A549 treated with DMSO at 1 μM for 4 hours (cell line): Measurements from ENCODE around the gene OTOP1. TPM values are rescaled to one million over a fixed set of nuclear protein-coding genes. Genes with fewer than 3 reads are reported as not detected.

Experiments
- total RNA-seq: library from RNA; stranded (reverse); fragments of 200-300 nt; extraction: Qiagen RNA extraction; gene quantifications from 5 replicates; pipeline ENCODE4 v1.2.3, GENCODE V29; 2022; ENCODE audit warnings: low read depth

OTOP1 gene, protein sequence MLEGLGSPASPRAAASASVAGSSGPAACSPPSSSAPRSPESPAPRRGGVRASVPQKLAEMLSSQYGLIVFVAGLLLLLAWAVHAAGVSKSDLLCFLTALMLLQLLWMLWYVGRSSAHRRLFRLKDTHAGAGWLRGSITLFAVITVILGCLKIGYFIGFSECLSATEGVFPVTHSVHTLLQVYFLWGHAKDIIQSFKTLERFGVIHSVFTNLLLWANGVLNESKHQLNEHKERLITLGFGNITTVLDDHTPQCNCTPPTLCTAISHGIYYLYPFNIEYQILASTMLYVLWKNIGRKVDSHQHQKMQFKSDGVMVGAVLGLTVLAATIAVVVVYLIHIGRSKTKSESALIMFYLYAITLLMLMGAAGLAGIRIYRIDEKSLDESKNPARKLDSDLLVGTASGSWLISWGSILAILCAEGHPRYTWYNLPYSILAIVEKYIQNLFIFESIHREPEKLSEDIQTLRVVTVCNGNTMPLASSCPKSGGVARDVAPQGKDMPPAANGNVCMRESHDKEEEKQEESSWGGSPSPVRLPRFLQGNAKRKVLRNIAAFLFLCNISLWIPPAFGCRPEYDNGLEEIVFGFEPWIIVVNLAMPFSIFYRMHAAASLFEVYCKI
- not detected in 5 replicates for total RNA-seq

DNA sequence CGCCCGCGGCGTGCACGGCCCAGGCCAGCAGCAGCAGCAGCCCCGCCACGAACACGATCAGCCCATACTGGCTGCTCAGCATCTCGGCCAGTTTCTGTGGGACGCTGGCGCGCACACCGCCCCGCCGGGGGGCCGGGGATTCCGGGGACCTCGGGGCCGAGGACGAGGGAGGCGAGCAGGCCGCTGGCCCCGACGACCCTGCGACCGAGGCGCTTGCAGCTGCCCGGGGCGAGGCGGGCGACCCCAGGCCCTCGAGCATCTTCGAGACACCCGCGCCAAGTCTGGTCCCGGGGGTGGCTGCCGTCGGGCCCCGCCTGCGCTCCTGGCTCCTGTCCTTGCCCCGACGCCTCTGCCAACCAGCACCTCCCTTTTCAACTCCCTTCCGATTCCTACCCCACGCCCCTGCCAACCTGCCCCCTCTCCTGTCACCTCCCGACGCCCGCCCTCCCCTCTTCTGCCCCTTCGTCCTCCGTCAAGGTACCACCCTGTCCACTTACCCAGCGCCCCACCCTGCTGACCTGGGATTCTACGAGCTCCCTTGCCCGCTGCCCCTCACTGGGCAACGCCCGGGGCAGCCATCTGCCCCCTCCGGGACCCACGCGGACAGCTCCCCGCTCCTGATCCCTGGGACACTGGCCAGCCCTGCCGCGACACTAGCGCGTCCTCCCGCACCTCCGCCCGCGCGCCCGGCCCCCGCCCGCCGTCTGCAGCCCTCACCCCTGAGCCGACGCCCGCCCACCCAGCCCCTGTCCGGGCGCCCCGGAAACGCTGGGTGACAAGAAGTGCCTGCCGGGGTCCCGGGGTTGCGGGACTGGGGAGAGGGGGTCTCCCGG, at the start of gene OTOP1:
Gene OTOP1, minus strand, starts transcription at position 324 of the 833 bp plus-strand sequence. Its CDS starts 65 bp downstream, at position 259.

DNA sequence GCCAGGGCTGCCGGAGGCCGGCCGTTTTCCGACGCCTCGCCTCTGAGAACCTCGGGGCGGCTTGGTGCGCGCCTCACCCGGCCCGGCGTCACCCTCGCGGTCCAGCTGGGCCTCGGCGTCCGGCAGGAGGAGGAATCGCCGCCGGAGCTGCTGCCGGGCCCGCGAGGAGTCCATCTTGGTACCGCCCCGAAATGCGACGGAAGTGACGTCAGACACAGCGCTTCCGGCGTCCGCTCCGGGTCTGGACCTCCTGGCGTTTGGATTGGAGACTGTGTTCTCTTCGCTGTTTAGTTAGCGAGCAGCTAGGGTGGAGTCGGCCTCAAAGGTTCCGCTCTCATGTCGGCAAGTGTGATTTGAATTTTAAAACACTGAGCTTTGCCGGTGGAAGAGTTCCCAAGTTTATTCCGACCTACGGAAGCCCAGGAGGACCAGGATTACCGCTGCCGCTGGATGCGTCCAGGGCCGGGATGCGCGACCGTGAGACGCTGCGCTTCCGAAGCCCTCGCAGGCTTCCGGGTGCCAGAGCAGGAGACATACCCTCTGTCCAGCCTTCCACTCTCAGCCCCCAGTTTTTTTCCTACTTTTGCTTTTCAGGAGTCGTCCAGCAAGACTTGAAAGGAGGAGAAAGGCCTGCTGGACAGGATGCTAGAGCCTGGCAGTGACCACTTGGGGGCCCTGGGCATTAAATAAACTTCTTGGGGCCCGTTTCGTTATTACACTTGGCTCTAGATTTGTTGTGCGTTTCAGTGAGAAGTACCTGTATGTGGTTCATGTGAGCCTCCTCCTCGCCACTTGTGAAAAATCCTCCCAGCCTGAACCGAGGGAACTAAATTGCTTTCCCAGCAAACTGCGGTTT, 21.5 kb upstream of the OTOP1 start, which contains the start of gene TMEM128:
Gene TMEM128, minus strand, starts transcription at position 195 of the 856 bp plus-strand sequence. Its CDS starts 21 bp downstream, at position 174.

Other genes with a start within 250 kb of the OTOP1 start
- gene TMEM128, start 21.3 kb upstream of the OTOP1 start, total RNA-seq = 10.2 to 12.8 TPM (median 11.6 TPM) in 5 replicates
- 29.8 to 33.4 TPM (median 31.2 TPM) in 5 replicates for gene LYAR, start 63.2 kb upstream of the OTOP1 start, total RNA-seq
- 2.5 to 2.9 TPM (median 2.7 TPM) in 5 replicates for gene ZBTB49, start 63.3 kb upstream of the OTOP1 start, total RNA-seq
- 0.46 to 0.86 TPM (median 0.65 TPM) in 5 replicates for gene NSG1, start 160.2 kb upstream of the OTOP1 start, total RNA-seq